H9 (cell line): ENCODE results near the gene TSPAN3. TPM values are rescaled to one million over a fixed set of nuclear protein-coding genes. Genes with fewer than 3 reads are reported as not detected.

Experiments
- DNase-seq: peaks from one replicate; pipeline ENCODE4 v3.0.0-alpha.2; 2017
- H2AFZ ChIP-seq: one replicate; pipeline ENCODE4 v1.6.1; 2013; ENCODE audit warnings: mild to moderate bottlenecking, low read length, control low read depth, moderate library complexity
- H2AK5ac ChIP-seq: 2 replicates; pipeline ENCODE4 v1.6.1; 2013; ENCODE audit warnings: low read length, control low read depth, mixed read lengths; ENCODE audit not compliant: insufficient read length
- H2BK120ac ChIP-seq: one replicate; pipeline ENCODE4 v1.6.1; 2013; ENCODE audit warnings: low read depth, mild to moderate bottlenecking, low read length, control low read depth, inconsistent platforms; ENCODE audit not compliant: poor library complexity, severe bottlenecking
- H2BK12ac ChIP-seq: 2 replicates; pipeline ENCODE4 v1.6.1; 2013; ENCODE audit warnings: low read length, control low read depth, mixed read lengths, low read depth; ENCODE audit not compliant: insufficient read length
- H2BK15ac ChIP-seq: 2 replicates; pipeline ENCODE4 v1.6.1; 2013; ENCODE audit warnings: low read depth, low read length, control low read depth
- H2BK20ac ChIP-seq: one replicate; pipeline ENCODE4 v1.6.1; 2013; ENCODE audit warnings: low read depth, mild to moderate bottlenecking, low read length, control low read depth, inconsistent platforms; ENCODE audit not compliant: poor library complexity, severe bottlenecking
- H2BK5ac ChIP-seq: 2 replicates; pipeline ENCODE4 v1.6.1; 2013; ENCODE audit warnings: low read length, control low read depth, mixed read lengths; ENCODE audit not compliant: insufficient read length
- H3K14ac ChIP-seq: 2 replicates; pipeline ENCODE4 v1.6.1; 2013; ENCODE audit warnings: low read length, control low read depth; ENCODE audit not compliant: insufficient read depth
- H3K18ac ChIP-seq: 2 replicates; pipeline ENCODE4 v1.6.1; 2013; ENCODE audit warnings: low read depth, mild to moderate bottlenecking, mixed read lengths, low read length, control low read depth; ENCODE audit not compliant: insufficient read length
- H3K23ac ChIP-seq: 2 replicates; pipeline ENCODE4 v1.6.1; 2013; ENCODE audit warnings: low read length, control low read depth, mixed read lengths, low read depth; ENCODE audit not compliant: insufficient read length
- H3K23me2 ChIP-seq: 2 replicates; pipeline ENCODE4 v1.6.1; 2013; ENCODE audit warnings: low read depth, mild to moderate bottlenecking, mixed read lengths, low read length, control low read depth; ENCODE audit not compliant: insufficient read length, poor library complexity, severe bottlenecking
- H3K27ac ChIP-seq: 2 replicates; pipeline ENCODE4 v1.5.1; 2013; ENCODE audit warnings: low read length, control low read depth, mixed read lengths, low read depth; ENCODE audit not compliant: insufficient read length
- H3K27me3 ChIP-seq: 2 replicates; pipeline ENCODE4 v1.6.1; 2013; ENCODE audit warnings: low read length, control low read depth, inconsistent platforms; ENCODE audit not compliant: insufficient read depth
- H3K4ac ChIP-seq: 2 replicates; pipeline ENCODE4 v1.6.1; 2013; ENCODE audit warnings: low read depth, mild to moderate bottlenecking, control low read depth, inconsistent platforms, low read length, moderate library complexity
- H3K4me1 ChIP-seq: 2 replicates; pipeline ENCODE4 v1.6.1; 2013; ENCODE audit warnings: low read length, control low read depth, inconsistent platforms; ENCODE audit not compliant: insufficient read depth
- H3K4me2 ChIP-seq: 2 replicates; pipeline ENCODE4 v1.6.1; 2013; ENCODE audit warnings: low read length, control low read depth, mixed read lengths; ENCODE audit not compliant: insufficient read length, insufficient read depth
- H3K56ac ChIP-seq: 2 replicates; pipeline ENCODE4 v1.6.1; 2013; ENCODE audit warnings: low read depth, mild to moderate bottlenecking, mixed read lengths, low read length, control low read depth; ENCODE audit not compliant: insufficient read length
- H3K79me1 ChIP-seq: 2 replicates; pipeline ENCODE4 v1.6.1; 2013; ENCODE audit warnings: low read depth, mild to moderate bottlenecking, moderate library complexity, low read length, control low read depth, inconsistent platforms; ENCODE audit not compliant: insufficient read depth, poor library complexity, severe bottlenecking
- H3K79me2 ChIP-seq: 2 replicates; pipeline ENCODE4 v1.6.1; 2013; ENCODE audit warnings: low read length, control low read depth, inconsistent platforms; ENCODE audit not compliant: insufficient read depth
- H3K9ac ChIP-seq: 2 replicates; pipeline ENCODE4 v1.6.1; 2013; ENCODE audit warnings: low read length, control low read depth, mixed read lengths; ENCODE audit not compliant: insufficient read length; ENCODE audit errors: extremely low read depth
- H3K9me3 ChIP-seq: one replicate; pipeline ENCODE4 v1.6.1; 2013; ENCODE audit warnings: low read depth, low read length, inconsistent platforms; ENCODE audit not compliant: control insufficient read depth
- H3T11ph ChIP-seq: one replicate; pipeline ENCODE4 v1.6.1; 2013; ENCODE audit warnings: mild to moderate bottlenecking, low read length, control low read depth, inconsistent platforms
- H4K20me1 ChIP-seq: one replicate; pipeline ENCODE4 v1.6.1; 2013; ENCODE audit not compliant: control insufficient read depth, insufficient read length, insufficient read depth
- H4K5ac ChIP-seq: 2 replicates; pipeline ENCODE4 v1.6.1; 2013; ENCODE audit warnings: low read depth, mild to moderate bottlenecking, mixed read lengths, low read length, control low read depth; ENCODE audit not compliant: insufficient read length
- H4K8ac ChIP-seq: replicated peaks from 2 replicates; pipeline ENCODE4 v1.6.1; 2013; ENCODE audit warnings: low read length, control low read depth, mixed read lengths, low read depth; ENCODE audit not compliant: insufficient read length
- H4K91ac ChIP-seq: 2 replicates; pipeline ENCODE4 v1.6.1; 2013; ENCODE audit warnings: low read depth, mild to moderate bottlenecking, moderate library complexity, mixed read lengths, low read length, control low read depth; ENCODE audit not compliant: insufficient read length
- H3K27ac Mint-ChIP-seq, 3 experiments: 2 replicates in 2 of 3; 3 replicates in 1 of 3; pipeline ENCODE4 v1.8.0; 2020 to 2021; ENCODE audit warnings: mixed read lengths in 3 of 3, mild to moderate bottlenecking in 1 of 3, moderate library complexity in 1 of 3
- H3K27me3 Mint-ChIP-seq: 2 replicates; pipeline ENCODE4 v1.8.0; 2021; ENCODE audit warnings: low read depth, mild to moderate bottlenecking, moderate library complexity, mixed read lengths
- H3K36me3 Mint-ChIP-seq, 3 experiments: 2 replicates in 2 of 3; 3 replicates in 1 of 3; pipeline ENCODE4 v1.8.0; 2020 to 2021; ENCODE audit warnings: low read depth in 3 of 3, mixed read lengths in 3 of 3; ENCODE audit not compliant: insufficient read depth in 1 of 3
- H3K4me1 Mint-ChIP-seq, 2 experiments: 2 replicates each; pipeline ENCODE4 v1.8.0; 2020; ENCODE audit warnings: mixed read lengths in 2 of 2
- H3K4me3 Mint-ChIP-seq, 2 experiments: 2 replicates in 1 of 2; 3 replicates in 1 of 2; pipeline ENCODE4 v1.8.0; 2020 to 2021; ENCODE audit warnings: mild to moderate bottlenecking in 2 of 2, mixed read lengths in 2 of 2, moderate library complexity in 1 of 2
- H3K9me3 Mint-ChIP-seq, 2 experiments: 2 replicates in 1 of 2; 3 replicates in 1 of 2; pipeline ENCODE4 v1.8.0; 2020; ENCODE audit warnings: mild to moderate bottlenecking in 2 of 2, mixed read lengths in 2 of 2, moderate library complexity in 1 of 2
- WGBS: extraction: QIAGEN DNeasy Blood & Tissue Kit; methylation state at CpG from one replicate; pipeline ENCODE4 v1.1.7; 2013; ENCODE audit warnings: missing lambda C conversion rate, low lambda C conversion rate, mixed read lengths; ENCODE audit not compliant: insufficient read length; ENCODE audit errors: extremely low coverage; 5-methylcytosine and 5-hydroxymethylcytosine counted together
- total RNA-seq: library from RNA; stranded (reverse); gene quantifications from 2 replicates; pipeline ENCODE4 v1.2.1, GENCODE V29; 2021
- TF ChIP-seq, protein P1 (sequence below): fragments of 200-600 bp; sonication (generic); conservative IDR thresholded peaks from 3 replicates; pipeline ENCODE4 v1.8.0; 2021; ENCODE audit warnings: antibody characterized with exemption, mild to moderate bottlenecking

TSPAN3 gene
- total RNA-seq, 1 experiment from 2014 or later: 117 TPM

DNA sequence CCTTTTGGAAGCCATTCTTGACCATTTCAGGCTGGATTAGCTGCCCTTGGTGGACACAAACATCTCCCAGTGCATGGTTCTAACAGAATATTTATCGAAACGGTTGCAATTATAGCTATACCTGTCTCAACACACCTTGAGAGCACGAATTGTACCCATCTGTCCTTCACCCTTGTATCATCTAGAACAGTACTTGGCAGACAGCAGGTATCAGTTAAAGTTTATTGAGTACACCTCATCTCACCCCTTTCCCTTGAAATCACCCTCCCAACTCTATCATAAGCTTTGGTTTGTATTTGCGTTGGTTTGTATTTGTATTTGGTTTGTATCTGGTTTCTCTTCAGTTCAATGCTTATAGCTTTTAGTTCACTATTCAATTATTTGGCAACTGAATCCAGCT, 12.4 kb downstream of the TSPAN3 start:
- H3K79me2 ChIP-seq: peaks cover 3% of the 10 kb centered on the region; the same call in 1 of the 2 replicates

More for the DNA sequence above, 12.4 kb downstream of the TSPAN3 start:
- H2AK5ac ChIP-seq: no peak overlapping the region
- no peak overlapping the region for H2BK20ac ChIP-seq
- no peaks in the 10 kb centered on the region for H3K27me3 ChIP-seq
- Mint-ChIP-seq H3K4me1 (peaks cover 39 to 53% of the 10 kb centered on the region in 2 experiments), H3K9me3 (no peaks in the 10 kb centered on the region), H3K36me3 (peaks cover 0 to 8% (median 7%) of the 10 kb centered on the region in 3 experiments; a peak in 3 of 7 replicates), H3K27ac (no peak overlapping the region), H3K27me3 (no peaks in the 10 kb centered on the region), H3K4me3 (no peak overlapping the region)
- no peak overlapping the region for H3K9ac ChIP-seq
- H3K4me1 ChIP-seq: peaks cover 2% of the 10 kb centered on the region
- no CpG with 5 or more reads among the region's 4 CpGs for WGBS
- no peak overlapping the region for H3K14ac ChIP-seq
- no peaks in the 10 kb centered on the region for H4K20me1 ChIP-seq
- no peak overlapping the region for H2AFZ ChIP-seq
- no peak overlapping the region for H3K27ac ChIP-seq
- H2BK120ac ChIP-seq: no peak overlapping the region
- no peak overlapping the region for H4K91ac ChIP-seq
- H3K56ac ChIP-seq: no peak overlapping the region
- H3K79me1 ChIP-seq: peaks cover 3% of the 10 kb centered on the region
- H4K8ac ChIP-seq: no peak overlapping the region
- no peaks in the 10 kb centered on the region for H3K9me3 ChIP-seq
- TF ChIP-seq, protein P1, sequence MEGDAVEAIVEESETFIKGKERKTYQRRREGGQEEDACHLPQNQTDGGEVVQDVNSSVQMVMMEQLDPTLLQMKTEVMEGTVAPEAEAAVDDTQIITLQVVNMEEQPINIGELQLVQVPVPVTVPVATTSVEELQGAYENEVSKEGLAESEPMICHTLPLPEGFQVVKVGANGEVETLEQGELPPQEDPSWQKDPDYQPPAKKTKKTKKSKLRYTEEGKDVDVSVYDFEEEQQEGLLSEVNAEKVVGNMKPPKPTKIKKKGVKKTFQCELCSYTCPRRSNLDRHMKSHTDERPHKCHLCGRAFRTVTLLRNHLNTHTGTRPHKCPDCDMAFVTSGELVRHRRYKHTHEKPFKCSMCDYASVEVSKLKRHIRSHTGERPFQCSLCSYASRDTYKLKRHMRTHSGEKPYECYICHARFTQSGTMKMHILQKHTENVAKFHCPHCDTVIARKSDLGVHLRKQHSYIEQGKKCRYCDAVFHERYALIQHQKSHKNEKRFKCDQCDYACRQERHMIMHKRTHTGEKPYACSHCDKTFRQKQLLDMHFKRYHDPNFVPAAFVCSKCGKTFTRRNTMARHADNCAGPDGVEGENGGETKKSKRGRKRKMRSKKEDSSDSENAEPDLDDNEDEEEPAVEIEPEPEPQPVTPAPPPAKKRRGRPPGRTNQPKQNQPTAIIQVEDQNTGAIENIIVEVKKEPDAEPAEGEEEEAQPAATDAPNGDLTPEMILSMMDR: no peak
- no peak for DNase-seq
- H3T11ph ChIP-seq: no peak overlapping the region
- H3K4me2 ChIP-seq: no peak overlapping the region
- H3K18ac ChIP-seq: no peak overlapping the region
- H2BK5ac ChIP-seq: no peak overlapping the region
- H2BK15ac ChIP-seq: no peak overlapping the region
- no peak overlapping the region for H3K23ac ChIP-seq
- H4K5ac ChIP-seq: no peak overlapping the region
- H3K4ac ChIP-seq: no peak overlapping the region
- H2BK12ac ChIP-seq: no peak overlapping the region
- no peaks in the 10 kb centered on the region for H3K23me2 ChIP-seq
